Left renal cortex interstitium (tissue), 4 donors: ENCODE results near the gene PEAK3. TPM values are rescaled to one million over a fixed set of nuclear protein-coding genes. Genes with fewer than 3 reads are reported as not detected.

Experiments
- DNase-seq, 4 donors: peaks; one replicate each; pipeline ENCODE4 v3.0.0-alpha.2; 2013; ENCODE audit warnings: low read depth in 4 of 4, low spot score in 2 of 4, missing footprints in 1 of 4
- polyA plus RNA-seq, 4 donors: library from polyadenylated mRNA; unstranded; fragments of 120-200 nt; gene quantifications; one replicate each; pipeline ENCODE4 v1.2.1, GENCODE V29; 2013; ENCODE audit not compliant: insufficient read length in 4 of 4

PEAK3 gene
- polyA plus RNA-seq, 4 donors = 0.06 to 0.21 (median 0.16) TPM; not detected in 1

DNA sequence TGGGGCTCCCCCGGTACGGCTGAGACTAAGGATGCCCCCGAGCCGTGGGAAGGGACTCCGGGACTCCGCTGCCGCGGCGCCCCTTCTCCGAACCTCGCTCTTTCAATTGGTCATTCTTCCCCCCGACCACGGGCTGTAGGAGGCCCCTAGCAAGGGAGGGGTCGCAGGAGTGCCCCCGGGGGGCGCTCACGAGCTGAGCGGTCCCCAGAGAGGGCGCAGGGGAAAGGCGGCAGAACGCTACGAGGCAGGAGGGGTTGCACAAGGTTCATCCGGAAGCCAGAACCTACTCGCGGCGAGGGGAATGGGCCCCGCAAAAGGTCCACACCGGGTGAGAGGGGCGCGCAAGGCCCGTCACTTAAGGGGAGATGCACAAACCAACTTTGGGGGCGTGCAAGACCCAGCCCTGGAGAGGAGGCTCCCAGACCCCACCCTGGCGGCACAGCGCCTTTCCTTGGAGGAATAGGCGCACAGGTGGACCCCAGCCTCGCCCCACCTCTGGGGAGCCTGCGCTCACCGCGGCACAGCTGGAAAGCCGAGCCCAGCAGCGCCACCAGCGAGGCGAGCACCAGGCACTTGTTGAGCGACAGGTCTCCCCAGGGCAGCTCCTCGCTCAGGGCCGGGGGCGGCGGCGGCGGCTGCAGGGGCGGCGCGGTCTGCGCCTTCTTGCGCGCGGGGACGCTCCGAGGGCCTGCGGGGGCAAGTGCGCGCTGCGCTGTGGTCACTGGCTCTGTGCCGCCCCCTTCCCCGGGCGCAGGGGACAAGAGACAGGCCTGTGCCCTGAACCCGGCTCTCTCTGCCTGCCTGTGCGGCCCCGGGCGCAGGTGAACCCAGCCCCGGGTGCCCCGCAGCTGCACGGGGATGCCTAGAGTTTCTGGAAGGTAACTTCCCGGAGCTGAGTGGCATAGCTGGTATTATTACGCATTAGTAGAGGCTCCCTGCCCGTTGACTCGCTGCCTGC, 28.6 kb downstream of the PEAK3 start:
- no peak for DNase-seq

DNA sequence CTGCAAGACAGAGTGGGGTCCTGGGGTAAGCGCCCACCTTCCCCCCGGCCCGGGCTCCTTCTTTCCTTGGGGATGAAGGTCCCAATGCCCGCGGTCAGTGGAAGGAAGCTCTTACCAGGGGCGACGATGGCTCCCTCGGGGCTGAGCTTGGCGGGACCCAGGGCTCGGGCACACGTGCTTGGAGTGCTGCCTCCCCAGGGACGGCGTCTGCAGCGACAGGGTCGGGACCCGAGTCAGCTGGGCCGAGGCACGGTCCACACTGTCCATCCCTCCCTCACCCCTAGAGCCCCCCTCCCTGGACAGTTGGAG, 29.2 kb downstream of the PEAK3 start:
- DNase-seq = no peak

DNA sequence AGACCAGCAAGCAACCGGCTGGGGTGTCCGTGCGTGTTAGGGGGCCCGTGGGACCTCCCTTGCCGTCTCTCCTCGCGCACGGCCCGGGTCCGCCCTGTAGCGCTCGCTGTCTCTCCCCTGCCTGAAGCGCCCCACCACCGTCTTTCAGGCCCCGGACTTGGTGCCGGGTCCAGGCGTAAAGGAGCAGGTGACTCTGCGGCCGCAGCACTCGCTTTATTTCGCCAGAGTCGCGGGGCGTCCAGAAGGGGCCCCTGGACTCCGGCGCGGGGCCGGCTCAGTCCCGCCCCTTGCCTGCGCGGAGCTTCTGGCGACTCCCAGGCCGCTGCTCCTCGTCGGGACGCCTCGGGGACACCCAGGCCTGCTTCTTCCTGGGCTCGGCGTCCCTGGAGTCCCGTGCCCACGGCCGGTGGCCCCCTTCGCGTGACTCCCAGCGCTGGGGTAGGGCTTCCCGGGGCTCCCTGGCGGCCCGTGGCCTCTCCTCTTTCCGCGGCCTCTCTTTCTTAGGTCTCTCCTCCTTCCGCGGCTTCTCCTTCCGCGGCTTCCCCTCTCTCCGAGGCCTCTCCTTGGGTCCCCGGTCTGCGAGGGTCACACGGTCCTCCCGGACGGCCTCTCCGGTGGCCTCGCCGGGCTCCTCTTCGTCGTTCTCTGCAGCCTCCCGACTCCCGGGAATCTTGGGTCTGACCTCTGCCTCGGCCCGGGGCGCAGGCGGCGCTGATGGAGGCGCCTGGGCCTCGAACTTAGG, 29.7 kb downstream of the PEAK3 start:
- DNase-seq = no peak

DNA sequence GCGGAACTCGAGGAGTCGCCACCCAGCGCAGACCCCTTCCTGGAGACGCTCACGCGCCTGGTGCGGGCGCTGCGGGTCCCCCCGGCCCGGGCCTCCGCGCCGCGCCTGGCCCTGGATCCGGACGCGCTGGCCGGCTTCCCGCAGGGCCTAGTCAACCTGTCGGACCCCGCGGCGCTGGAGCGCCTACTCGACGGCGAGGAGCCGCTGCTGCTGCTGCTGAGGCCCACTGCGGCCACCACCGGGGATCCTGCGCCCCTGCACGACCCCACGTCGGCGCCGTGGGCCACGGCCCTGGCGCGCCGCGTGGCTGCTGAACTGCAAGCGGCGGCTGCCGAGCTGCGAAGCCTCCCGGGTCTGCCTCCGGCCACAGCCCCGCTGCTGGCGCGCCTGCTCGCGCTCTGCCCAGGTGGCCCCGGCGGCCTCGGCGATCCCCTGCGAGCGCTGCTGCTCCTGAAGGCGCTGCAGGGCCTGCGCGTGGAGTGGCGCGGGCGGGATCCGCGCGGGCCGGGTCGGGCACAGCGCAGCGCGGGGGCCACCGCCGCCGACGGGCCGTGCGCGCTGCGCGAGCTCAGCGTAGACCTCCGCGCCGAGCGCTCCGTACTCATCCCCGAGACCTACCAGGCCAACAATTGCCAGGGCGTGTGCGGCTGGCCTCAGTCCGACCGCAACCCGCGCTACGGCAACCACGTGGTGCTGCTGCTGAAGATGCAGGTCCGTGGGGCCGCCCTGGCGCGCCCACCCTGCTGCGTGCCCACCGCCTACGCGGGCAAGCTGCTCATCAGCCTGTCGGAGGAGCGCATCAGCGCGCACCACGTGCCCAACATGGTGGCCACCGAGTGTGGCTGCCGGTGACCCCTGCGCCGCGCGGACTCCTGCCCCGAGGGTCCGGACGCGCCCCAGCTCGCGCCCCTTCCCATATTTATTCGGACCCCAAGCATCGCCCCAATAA, 30.6 kb downstream of the PEAK3 start:
- DNase-seq = no peak

DNA sequence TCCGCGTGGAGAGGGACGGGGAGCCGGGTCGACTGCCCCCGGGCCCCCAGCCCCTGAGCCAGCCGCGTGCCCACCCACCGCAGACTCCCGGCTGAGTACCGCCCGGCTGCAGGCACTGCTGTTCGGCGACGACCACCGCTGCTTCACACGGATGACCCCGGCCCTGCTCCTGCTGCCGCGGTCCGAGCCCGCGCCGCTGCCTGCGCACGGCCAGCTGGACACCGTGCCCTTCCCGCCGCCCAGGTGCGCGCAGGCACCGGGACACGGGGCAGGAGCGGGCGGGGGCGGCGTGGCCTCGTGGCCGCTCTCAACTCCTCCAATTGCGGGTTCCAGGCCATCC, 31.2 kb downstream of the PEAK3 start:
- no peak for DNase-seq

DNA sequence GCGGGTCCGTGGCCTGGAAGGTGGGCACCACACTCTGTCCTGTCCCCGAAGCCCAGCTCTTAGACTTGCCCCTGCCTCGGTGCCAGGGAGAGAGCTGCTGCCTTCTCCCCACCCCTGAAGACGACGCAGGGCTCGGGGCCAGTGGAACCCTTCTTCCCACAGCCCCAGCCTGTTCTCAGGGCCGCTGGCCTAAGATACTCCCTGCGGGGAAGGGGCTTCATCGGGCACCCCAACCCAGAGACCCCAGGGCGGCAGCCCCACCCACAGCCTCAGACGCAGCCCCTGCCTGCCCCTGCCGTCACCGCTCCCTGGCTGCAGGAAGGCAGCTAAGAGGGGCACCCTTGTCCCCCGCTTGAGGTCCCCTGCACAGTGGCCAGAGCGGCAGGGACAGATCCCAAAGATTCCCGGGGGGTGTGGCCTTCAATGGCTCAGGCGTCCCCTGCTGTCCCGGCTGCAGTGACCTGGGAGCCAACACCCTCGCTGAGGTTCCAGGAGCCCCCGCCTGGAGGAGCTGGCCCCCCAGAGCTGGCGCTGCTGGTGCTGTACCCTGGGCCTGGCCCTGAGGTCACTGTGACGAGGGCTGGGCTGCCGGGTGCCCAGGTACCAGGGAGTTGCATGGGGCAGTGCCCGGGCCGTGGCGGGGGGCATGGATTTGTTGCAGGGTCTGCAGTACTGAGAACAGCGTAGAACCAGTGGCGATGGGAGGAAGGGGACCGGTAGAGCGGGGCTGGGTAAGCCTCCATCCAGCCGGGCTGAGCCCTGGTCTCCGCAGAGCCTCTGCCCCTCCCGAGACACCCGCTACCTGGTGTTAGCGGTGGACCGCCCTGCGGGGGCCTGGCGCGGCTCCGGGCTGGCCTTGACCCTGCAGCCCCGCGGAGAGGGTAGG, 31.9 kb downstream of the PEAK3 start:
- DNase-seq = no peak

DNA sequence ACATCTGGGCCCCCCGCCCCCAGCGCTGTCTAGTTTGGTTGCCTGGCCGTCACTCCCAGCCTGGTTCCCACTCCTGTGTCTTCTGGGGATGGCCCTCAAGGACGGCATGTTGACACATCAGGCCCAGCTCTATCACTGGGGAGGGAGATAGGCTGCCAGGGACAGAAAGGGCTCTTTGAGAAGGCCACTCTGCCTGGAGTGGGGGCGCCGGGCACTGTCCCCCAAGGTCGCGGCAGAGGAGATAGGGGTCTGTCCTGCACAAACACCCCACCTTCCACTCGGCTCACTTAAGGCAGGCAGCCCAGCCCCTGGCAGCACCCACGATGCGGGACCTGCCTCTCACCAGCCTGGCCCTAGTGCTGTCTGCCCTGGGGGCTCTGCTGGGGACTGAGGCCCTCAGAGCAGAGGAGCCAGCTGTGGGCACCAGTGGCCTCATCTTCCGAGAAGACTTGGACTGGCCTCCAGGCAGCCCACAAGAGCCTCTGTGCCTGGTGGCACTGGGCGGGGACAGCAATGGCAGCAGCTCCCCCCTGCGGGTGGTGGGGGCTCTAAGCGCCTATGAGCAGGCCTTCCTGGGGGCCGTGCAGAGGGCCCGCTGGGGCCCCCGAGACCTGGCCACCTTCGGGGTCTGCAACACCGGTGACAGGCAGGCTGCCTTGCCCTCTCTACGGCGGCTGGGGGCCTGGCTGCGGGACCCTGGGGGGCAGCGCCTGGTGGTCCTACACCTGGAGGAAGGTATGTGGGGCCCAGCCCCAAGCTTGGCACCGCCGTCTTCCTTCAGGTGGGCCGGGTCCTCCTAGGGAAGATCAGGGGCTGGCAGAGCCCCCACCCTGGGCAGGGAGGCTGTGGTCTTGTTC, 32.7 kb downstream of the PEAK3 start, which contains the start of gene AMH:
AMH (plus strand) TSS at position 314 of the 857 bp plus-strand sequence; CDS start at position 324, 10 bp downstream.
- DNase-seq = no peak

DNA sequence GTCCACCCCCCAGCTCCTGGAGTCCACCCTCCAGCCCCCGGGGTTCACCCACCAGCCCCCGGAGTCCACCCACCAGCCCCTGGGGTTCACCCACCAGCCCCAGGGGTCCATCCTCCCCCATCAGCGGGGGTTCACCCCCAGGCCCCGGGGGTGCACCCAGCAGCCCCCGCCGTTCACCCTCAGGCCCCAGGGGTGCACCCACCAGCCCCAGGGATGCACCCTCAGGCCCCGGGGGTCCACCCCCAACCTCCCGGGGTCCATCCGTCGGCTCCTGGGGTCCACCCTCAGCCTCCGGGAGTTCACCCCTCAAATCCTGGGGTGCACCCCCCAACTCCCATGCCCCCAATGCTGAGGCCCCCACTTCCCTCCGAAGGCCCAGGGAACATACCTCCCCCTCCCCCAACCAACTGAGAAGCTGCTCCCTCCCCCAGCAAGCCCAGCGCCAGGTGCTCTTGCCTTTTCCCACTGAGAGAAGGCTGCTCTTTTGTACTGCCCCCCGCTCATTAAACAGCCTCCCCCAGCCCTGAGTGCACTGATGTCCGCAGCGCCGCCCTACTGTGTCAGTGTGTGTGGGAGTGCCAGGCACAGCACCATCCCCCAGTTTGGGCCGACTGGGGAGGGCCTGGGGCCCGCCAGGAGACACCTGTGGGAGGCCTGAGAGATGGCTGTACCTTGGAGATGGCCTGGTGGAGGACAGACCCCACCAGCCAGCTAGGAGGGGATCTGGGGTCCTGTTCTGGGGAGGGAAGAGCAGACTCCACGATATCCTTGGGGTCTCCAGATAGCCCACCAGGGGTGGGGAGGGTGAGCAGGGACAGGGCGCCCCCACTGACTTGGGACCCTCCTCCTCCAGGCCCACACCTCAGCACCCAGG, 33.6 kb downstream of the PEAK3 start:
- DNase-seq = no peak

DNA sequence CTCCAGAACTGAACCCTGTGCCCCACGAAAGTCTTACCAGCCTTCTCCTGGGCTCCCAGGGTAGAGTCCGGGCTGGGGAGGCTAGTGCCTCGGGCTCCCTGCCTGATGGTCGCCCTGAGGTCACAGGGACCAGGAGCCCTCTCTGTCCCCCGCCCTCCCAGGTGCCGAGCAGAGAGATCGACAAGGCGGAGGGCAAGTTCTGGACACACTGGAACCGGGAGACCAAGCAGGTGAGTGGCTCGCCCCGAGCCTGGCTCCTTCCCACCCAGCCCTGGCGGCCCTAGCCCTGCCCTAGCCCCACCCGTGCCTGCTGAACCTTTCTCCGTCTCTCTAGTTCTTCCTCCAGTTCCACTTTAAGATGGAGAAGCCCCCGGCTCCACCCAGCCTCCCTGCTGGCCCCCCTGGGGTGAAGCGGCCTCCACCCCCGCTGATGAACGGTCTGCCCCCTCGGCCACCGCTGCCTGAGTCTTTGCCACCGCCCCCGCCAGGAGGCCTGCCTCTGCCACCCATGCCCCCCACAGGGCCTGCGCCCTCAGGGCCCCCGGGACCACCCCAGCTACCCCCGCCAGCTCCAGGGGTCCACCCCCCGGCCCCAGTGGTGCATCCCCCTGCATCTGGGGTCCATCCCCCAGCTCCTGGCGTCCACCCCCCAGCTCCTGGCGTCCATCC, 34.4 kb downstream of the PEAK3 start:
- no peak for DNase-seq

DNA sequence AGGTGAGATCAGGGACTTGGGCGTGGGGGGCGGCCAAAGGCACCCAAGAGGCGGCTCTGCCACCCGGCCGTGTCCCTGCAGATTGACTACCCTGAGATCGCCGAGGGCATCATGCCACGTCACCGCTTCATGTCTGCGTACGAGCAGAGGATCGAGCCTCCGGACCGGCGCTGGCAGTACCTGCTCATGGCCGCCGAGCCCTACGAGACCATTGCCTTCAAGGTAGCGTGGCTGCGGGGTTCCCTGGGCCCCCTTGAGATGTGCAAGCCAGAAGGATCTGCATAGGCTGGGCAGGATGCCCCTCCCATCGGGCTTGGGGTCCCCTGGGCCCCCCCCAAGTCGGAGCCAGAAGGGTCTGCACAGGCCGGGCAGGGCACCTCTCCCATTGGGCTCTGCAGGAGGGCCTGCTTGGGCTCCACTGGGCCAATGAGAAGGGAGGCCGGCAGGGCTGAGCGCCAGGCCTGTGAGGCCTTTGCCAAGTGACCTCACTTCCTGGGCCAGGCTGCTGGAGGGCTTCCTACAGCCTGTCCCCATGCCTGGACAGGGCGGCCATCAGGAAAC, 35.1 kb downstream of the PEAK3 start:
- DNase-seq = no peak

DNA sequence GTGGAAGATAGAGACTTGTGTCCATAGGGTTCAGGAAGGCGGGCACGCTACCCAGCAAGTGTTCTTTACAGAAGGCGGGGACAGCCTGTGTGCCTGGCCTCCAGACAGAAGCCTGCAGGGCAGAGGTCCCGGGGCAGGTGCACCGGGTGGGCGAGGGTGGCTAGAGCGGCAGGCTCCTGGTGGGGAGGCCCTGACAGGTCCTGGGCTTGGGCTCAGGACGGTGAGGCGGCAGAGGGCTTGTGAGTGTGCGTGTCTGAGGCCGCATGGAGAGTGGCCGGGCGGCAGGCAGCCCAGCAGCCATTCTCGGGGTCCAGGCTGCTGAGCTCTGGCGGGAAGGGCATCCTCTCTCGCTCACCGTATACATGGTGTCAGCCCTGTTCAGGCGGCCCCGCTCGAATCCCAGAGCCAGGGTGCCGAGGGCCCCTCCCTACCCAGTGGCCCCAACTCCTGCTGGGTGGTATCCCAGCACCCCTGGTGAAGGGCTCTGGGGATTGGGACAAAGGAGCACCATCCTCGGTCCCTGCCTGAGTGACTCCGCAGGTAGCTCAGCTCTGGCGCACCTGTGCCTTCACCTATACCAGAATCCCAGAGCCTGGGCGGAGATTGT, 35.9 kb downstream of the PEAK3 start:
- DNase-seq = no peak

DNA sequence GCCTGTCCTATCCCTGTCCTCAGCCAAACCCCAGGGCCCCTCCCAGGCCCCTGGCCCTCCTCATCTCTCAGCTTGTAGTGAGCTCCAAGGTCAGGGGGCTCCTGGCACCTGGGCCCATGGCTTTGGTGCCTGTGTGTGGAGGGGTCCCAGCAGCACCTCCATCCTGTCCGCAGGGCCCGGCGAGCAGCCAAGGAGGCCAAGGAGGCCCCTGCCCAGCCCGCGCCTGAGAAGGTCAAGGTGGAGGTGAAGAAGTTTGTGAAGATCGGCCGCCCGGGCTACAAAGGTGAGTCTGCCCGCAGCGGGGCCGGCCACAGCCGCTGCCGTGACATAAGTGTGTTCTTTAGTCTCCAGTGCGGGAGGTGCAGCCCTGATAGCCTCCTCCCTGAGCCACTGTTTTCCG, 36.7 kb downstream of the PEAK3 start:
- no peak for DNase-seq

DNA sequence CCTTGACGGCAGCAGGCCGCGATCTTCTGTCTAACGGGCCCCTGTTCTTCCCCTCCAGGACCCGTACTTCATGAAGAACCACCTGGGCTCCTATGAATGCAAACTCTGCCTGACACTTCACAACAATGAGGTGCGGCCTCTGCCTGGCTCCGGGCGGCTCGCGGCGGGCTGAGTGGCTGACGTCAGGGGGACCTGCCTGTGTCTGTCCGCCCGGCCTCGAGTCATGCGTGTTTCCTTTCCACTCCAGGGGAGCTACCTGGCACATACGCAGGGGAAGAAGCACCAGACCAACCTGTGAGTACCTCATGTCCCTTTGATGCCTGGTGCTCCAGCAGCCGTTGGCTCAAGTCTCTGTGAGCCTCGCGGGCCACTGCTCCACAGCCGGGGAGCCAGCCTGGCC, 37.5 kb downstream of the PEAK3 start:
- DNase-seq = no peak

DNA sequence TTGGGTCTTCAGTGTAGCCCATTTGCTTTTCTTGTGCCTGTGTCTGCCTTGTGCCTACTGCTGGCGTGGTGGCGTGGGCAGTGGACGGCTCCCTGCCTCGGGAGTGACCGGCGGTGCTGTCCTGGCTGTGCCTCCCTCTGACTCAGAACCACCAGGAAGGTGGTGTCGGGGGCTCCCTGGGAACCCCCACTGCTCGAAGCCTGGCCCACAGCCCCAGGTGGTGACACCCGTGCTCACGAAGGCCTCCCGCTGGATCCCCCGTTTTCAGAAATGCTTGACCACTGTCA, 37.9 kb downstream of the PEAK3 start:
- no peak for DNase-seq

DNA sequence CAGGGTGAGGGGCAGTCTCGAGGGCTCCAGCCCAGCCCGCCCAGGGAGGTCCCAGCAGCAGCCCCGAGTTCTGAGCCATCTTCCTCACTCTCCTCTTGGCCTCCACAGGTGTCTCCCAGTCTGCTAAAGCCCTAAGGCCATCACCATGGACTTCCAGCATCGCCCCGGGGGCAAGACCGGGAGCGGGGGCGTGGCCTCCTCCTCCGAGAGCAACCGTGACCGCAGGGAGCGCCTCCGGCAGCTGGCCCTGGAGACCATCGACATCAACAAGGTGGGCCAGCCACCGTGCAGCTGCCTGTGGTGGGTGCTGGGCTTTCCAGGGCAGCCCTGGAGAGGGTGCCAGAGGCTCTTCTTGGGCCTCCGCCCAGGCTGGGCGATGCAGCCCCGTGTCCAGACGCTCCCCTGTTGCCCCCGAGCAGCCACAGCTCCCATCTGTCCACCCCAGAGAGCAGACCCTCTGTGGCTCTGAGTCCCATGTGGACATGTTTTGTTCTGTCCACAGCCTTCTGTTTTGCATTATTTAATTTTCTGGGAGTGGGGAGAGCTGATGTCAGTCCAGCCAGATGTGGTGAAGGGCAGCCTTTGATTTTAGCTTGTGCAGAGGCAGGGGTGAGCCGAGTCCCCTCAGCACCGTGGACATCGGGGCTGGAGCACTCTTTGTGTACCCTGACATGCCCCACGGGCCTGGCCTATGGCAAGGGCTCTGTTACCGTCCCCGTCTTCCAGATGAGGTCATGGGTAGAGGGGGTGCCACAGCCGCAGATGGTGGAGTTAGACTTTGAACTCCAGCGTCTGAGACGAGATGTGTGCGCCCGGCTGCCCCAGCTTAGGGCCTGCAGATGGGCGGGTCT, 38.5 kb downstream of the PEAK3 start:
- DNase-seq = no peak

DNA sequence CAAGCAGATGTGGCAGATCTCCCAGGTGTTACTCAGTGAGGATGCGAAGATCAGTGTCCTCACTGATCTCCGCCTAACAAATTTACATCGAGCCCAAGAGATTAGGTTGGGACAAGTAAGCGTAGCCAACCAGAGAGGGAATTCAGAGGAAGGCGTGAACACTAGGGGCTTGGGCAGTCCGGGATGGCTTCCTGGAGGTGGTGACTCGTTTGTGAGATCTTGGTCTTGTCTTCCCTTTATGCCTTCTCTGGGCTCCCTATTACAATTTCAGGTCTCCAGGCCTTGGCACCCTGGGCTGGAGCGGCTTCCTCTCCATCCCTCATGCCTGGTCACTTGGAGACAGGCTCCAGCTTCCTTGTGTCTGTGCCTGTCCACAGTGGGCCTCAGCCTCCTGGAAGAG, 39.2 kb downstream of the PEAK3 start:
- DNase-seq = no peak
